Spleen (tissue), 7 donors: ENCODE data around the gene RFXAP.

ENCODE experiments used
- POLR2A ChIP-seq, 3 donors: fragments of 450-650 bp; IDR thresholded peaks; one replicate each; pipeline ENCODE4 v1.5.1; 2017; ENCODE audit warnings: antibody characterized with exemption in 3 of 3, mild to moderate bottlenecking in 1 of 3
- TF ChIP-seq, protein P1 (sequence below), 11 experiments: fragments of 200-600 bp in 7 of 11; fragments of 450-650 bp in 4 of 11; sonication (generic) in 4 of 11; IDR thresholded peaks in 8 of 11; conservative IDR thresholded peaks in 3 of 11; 1 replicate in 7 of 11; 2 replicates in 4 of 11; pipeline versions ENCODE4 v1.4.0 to v1.8.0; 2016 to 2021; ENCODE audit warnings: antibody characterized with exemption in 11 of 11, inconsistent platforms in 4 of 11, mild to moderate bottlenecking in 1 of 11
- donor health status: DM: no; HTN: no; CAD: no; lungs with moderate emphysema.
- donor health status: DM: no; HTN: no; CAD: no.
- donor health status: DM: no; HTN: no; CAD: no.

DNA sequence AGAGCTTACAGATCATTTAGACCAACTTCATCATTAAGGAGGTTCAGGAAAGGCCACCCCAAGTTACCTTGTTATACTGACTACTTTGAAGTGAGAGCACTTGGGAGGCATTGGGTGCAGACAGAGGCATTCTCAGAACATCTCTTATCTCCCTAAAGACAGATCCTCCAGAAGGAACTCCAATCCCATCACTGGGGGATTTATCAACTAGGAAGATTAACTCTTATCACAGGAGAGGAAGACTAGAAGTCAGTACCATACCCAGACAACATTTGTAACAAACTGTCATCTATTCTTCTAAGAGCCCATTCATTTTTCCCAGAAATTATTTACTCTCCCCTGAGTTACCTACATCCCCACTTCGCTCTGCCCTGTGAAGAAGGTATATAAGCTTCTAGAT, 5.8 kb upstream of the RFXAP start:
- TF ChIP-seq POLR2A (IDR thresholded peaks at IDR 0.05): no peak
- TF ChIP-seq, protein P1, sequence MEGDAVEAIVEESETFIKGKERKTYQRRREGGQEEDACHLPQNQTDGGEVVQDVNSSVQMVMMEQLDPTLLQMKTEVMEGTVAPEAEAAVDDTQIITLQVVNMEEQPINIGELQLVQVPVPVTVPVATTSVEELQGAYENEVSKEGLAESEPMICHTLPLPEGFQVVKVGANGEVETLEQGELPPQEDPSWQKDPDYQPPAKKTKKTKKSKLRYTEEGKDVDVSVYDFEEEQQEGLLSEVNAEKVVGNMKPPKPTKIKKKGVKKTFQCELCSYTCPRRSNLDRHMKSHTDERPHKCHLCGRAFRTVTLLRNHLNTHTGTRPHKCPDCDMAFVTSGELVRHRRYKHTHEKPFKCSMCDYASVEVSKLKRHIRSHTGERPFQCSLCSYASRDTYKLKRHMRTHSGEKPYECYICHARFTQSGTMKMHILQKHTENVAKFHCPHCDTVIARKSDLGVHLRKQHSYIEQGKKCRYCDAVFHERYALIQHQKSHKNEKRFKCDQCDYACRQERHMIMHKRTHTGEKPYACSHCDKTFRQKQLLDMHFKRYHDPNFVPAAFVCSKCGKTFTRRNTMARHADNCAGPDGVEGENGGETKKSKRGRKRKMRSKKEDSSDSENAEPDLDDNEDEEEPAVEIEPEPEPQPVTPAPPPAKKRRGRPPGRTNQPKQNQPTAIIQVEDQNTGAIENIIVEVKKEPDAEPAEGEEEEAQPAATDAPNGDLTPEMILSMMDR (IDR thresholded peaks at IDR 0.05 in 8 of 11, conservative IDR thresholded peaks at IDR 0.05 in 3 of 11): no peak
